Neuronal stem cell (in vitro differentiated cells): ENCODE measurements around the gene ZFYVE28.

Source experiments
- DNase-seq: peaks from one replicate; pipeline ENCODE4 v3.0.0-alpha.2; 2013; ENCODE audit warnings: low spot score
- H2AFZ ChIP-seq: one replicate; pipeline ENCODE4 v1.6.1; 2013; ENCODE audit warnings: mild to moderate bottlenecking, low read length, inconsistent platforms
- H2AK5ac ChIP-seq: 2 replicates; pipeline ENCODE4 v1.6.1; 2013; ENCODE audit warnings: low read depth, mild to moderate bottlenecking, inconsistent platforms, low read length, moderate library complexity, mixed read lengths
- H2BK120ac ChIP-seq: 2 replicates; pipeline ENCODE4 v1.6.1; 2013; ENCODE audit warnings: low read depth, mild to moderate bottlenecking, inconsistent platforms, low read length, moderate library complexity, mixed read lengths
- H2BK12ac ChIP-seq: one replicate; pipeline ENCODE4 v1.6.1; 2013; ENCODE audit warnings: low read length, inconsistent platforms
- H2BK15ac ChIP-seq: 2 replicates; pipeline ENCODE4 v1.6.1; 2013; ENCODE audit warnings: mild to moderate bottlenecking, low read length, inconsistent platforms, mixed read lengths
- H2BK5ac ChIP-seq: one replicate; pipeline ENCODE4 v1.6.1; 2013; ENCODE audit warnings: inconsistent platforms, mild to moderate bottlenecking, low read length, moderate library complexity
- H3K14ac ChIP-seq: one replicate; pipeline ENCODE4 v1.6.1; 2013; ENCODE audit warnings: low read length, inconsistent platforms
- H3K18ac ChIP-seq: 2 replicates; pipeline ENCODE4 v1.6.1; 2013; ENCODE audit warnings: low read length, inconsistent platforms
- H3K23ac ChIP-seq: 2 replicates; pipeline ENCODE4 v1.6.1; 2013; ENCODE audit warnings: low read depth, mild to moderate bottlenecking, mixed read lengths, low read length, inconsistent platforms; ENCODE audit not compliant: poor library complexity
- H3K27ac ChIP-seq: replicated peaks from 3 replicates; pipeline ENCODE4 v1.5.1; 2013; ENCODE audit warnings: low read length, inconsistent platforms
- H3K27me3 ChIP-seq, 3 experiments: 2 replicates each; pipeline ENCODE4 v1.6.1; 2013; ENCODE audit warnings: low read length in 3 of 3, mild to moderate bottlenecking in 2 of 3, inconsistent platforms in 1 of 3, low read depth in 1 of 3, mixed read lengths in 1 of 3, moderate library complexity in 1 of 3; ENCODE audit not compliant: control insufficient read depth in 3 of 3, insufficient read depth in 3 of 3
- H3K36me3 ChIP-seq, 2 donors: replicated peaks in 1 of 2; 2 replicates each; pipeline ENCODE4 v1.6.1; 2013; ENCODE audit warnings: low read length in 2 of 2; ENCODE audit not compliant: control insufficient read depth in 2 of 2, insufficient read depth in 2 of 2
- H3K4ac ChIP-seq: 2 replicates; pipeline ENCODE4 v1.6.1; 2013; ENCODE audit warnings: inconsistent platforms, mild to moderate bottlenecking, low read length, moderate library complexity
- H3K4me1 ChIP-seq, 2 donors: 1 replicate in 1 of 2; 2 replicates in 1 of 2; pipeline ENCODE4 v1.6.1; 2013; ENCODE audit warnings: low read length in 2 of 2, low read depth in 1 of 2; ENCODE audit not compliant: control insufficient read depth in 2 of 2, insufficient read depth in 1 of 2
- H3K4me2 ChIP-seq: one replicate; pipeline ENCODE4 v1.6.1; 2013; ENCODE audit warnings: mild to moderate bottlenecking, low read length, inconsistent platforms; ENCODE audit not compliant: insufficient read depth, poor library complexity, severe bottlenecking
- H3K4me3 ChIP-seq, 2 donors: 2 replicates each; pipeline ENCODE4 v1.5.1; 2013; ENCODE audit warnings: low read length in 2 of 2, mild to moderate bottlenecking in 2 of 2, inconsistent platforms in 1 of 2, moderate library complexity in 1 of 2
- H3K79me1 ChIP-seq: one replicate; pipeline ENCODE4 v1.6.1; 2013; ENCODE audit warnings: low read depth, mild to moderate bottlenecking, inconsistent platforms, low read length, moderate library complexity
- H3K9ac ChIP-seq: one replicate; pipeline ENCODE4 v1.6.1; 2013; ENCODE audit warnings: mild to moderate bottlenecking, low read depth, low read length, inconsistent platforms; ENCODE audit not compliant: poor library complexity
- H3K9me3 ChIP-seq, 2 donors: replicated peaks in 1 of 2; 2 replicates each; pipeline versions ENCODE3 to v1.6.1; 2013; ENCODE audit warnings: low read length in 2 of 2, mild to moderate bottlenecking in 2 of 2, inconsistent platforms in 1 of 2, low read depth in 1 of 2, mixed read lengths in 1 of 2, moderate library complexity in 1 of 2; ENCODE audit not compliant: control insufficient read depth in 2 of 2, insufficient read depth in 1 of 2
- H4K8ac ChIP-seq: one replicate; pipeline ENCODE4 v1.6.1; 2013; ENCODE audit warnings: low read depth, mild to moderate bottlenecking, inconsistent platforms, low read length, moderate library complexity
- H4K91ac ChIP-seq: one replicate; pipeline ENCODE4 v1.6.1; 2013; ENCODE audit warnings: low read length, low read depth, mild to moderate bottlenecking, inconsistent platforms; ENCODE audit not compliant: poor library complexity
- WGBS, 2 donors: extraction: QIAGEN DNeasy Blood & Tissue Kit; methylation state at CpG; one replicate each; pipeline ENCODE4 v1.1.7; 2013; ENCODE audit warnings: missing lambda C conversion rate in 2 of 2, mixed read lengths in 1 of 2; ENCODE audit not compliant: insufficient read length in 2 of 2, insufficient replicate concordance in 1 of 2; ENCODE audit errors: extremely low coverage in 2 of 2; 5-methylcytosine and 5-hydroxymethylcytosine counted together

ZFYVE28 gene

GRCh38 chr4:2337131-2337723 lies 81.2 kb downstream of the ZFYVE28 start:
- Histone ChIP-seq H3K18ac (peak overlapping the region; percentile 57), H3K9ac (peak overlapping the region; percentile 4), H3K36me3 (no peaks in the 10 kb centered on the region), H3K23ac (peak overlapping the region; percentile 91), H2BK5ac (peak overlapping the region; percentile 39), H2BK120ac (no peak overlapping the region), H3K4me1 (peaks cover 0 to 4% of the 10 kb centered on the region in 2 donors), H2BK12ac (peak overlapping the region; percentile 22), H3K4me3 (no peak overlapping the region), H4K91ac (no peak overlapping the region), H2AFZ (no peak overlapping the region), H3K27me3 (peaks cover 0 to 16% (median 0%) of the 10 kb centered on the region in 3 experiments), H3K27ac (no peak overlapping the region), H3K14ac (no peak overlapping the region), H3K9me3 (peaks cover 0 to 2% of the 10 kb centered on the region in 2 donors), H3K79me1 (peaks cover 2% of the 10 kb centered on the region), H2AK5ac (no peak overlapping the region), H2BK15ac (no peak overlapping the region), H3K4ac (no peak overlapping the region), H3K4me2 (no peak overlapping the region), H4K8ac (no peak overlapping the region)
- DNase-seq: no peak
- WGBS, 2 donors: no CpG with 5 or more reads among the region's 20 CpGs

- H3K4ac ChIP-seq: no peak overlapping the region
- no peak overlapping the region for H2BK15ac ChIP-seq
- H3K4me1 ChIP-seq: peaks cover 0 to 4% of the 10 kb centered on the region in 2 donors
- H3K27ac ChIP-seq: no peak overlapping the region
- H3K4me3 ChIP-seq: no peak overlapping the region
- H3K9me3 ChIP-seq: peaks cover 0 to 2% of the 10 kb centered on the region in 2 donors
- peak overlapping the region; percentile 39 for H2BK5ac ChIP-seq
- no peak overlapping the region for H2BK120ac ChIP-seq
- no peak overlapping the region for H3K18ac ChIP-seq
- no peak overlapping the region for H2AK5ac ChIP-seq
- H4K8ac ChIP-seq: no peak overlapping the region
- H3K9ac ChIP-seq: no peak overlapping the region
- peak overlapping the region; percentile 22 for H2BK12ac ChIP-seq
- no peak overlapping the region for H3K23ac ChIP-seq
- DNase-seq: no peak
- H2AFZ ChIP-seq: no peak overlapping the region
- H3K36me3 ChIP-seq: no peaks in the 10 kb centered on the region
- H4K91ac ChIP-seq: no peak overlapping the region
- no peak overlapping the region for H3K14ac ChIP-seq
- peaks cover 2% of the 10 kb centered on the region for H3K79me1 ChIP-seq
- no peak overlapping the region for H3K4me2 ChIP-seq
- peaks cover 0 to 16% (median 0%) of the 10 kb centered on the region in 3 experiments for H3K27me3 ChIP-seq
These were observed 81.8 kb downstream of the ZFYVE28 start for GRCh38 chr4:2336659-2337058.

- H3K9me3 ChIP-seq: peaks cover 0 to 2% of the 10 kb centered on the region in 2 donors
- H2AK5ac ChIP-seq: peak overlapping the region; percentile 88
- H3K36me3 ChIP-seq: no peaks in the 10 kb centered on the region
- H3K27me3 ChIP-seq: peaks cover 0 to 17% (median 0%) of the 10 kb centered on the region in 3 experiments
- H3K79me1 ChIP-seq: peaks cover 2% of the 10 kb centered on the region
- H2BK12ac ChIP-seq: no peak overlapping the region
- no peak overlapping the region for H2BK15ac ChIP-seq
- no peak overlapping the region for H3K4ac ChIP-seq
- H3K4me2 ChIP-seq: no peak overlapping the region
- H3K23ac ChIP-seq: peak overlapping the region; percentile 65
- H4K8ac ChIP-seq: no peak overlapping the region
- no peak overlapping the region for H4K91ac ChIP-seq
- peak overlapping the region; percentile 24 for H2BK5ac ChIP-seq
- no peak for DNase-seq
- H3K9ac ChIP-seq: no peak overlapping the region
- no peak overlapping the region for H2BK120ac ChIP-seq
- peak overlapping the region in 1 of 2 donors; percentile 40 for H3K4me3 ChIP-seq
- peak overlapping the region; percentile 83 for H3K18ac ChIP-seq
- H3K14ac ChIP-seq: no peak overlapping the region
- no peak overlapping the region for H2AFZ ChIP-seq
- no peak overlapping the region for H3K27ac ChIP-seq
- no CpG with 5 or more reads among the region's 9 CpGs for WGBS, 2 donors
- peaks cover 0 to 4% of the 10 kb centered on the region in 2 donors for H3K4me1 ChIP-seq
These were observed 82.7 kb downstream of the ZFYVE28 start for GRCh38 chr4:2335729-2336101.

- no peak overlapping the region for H2AFZ ChIP-seq
- H3K79me1 ChIP-seq: no peaks in the 10 kb centered on the region
- H2BK120ac ChIP-seq: no peak overlapping the region
- H3K9me3 ChIP-seq: peaks cover 0 to 2% of the 10 kb centered on the region in 2 donors
- H4K8ac ChIP-seq: no peak overlapping the region
- DNase-seq: no peak
- peak overlapping the region; percentile 83 for H3K18ac ChIP-seq
- H3K23ac ChIP-seq: peak overlapping the region; percentile 91
- peaks cover 0 to 24% (median 4%) of the 10 kb centered on the region in 3 experiments for H3K27me3 ChIP-seq
- H3K4ac ChIP-seq: no peak overlapping the region
- peak overlapping the region; percentile 73 for H2BK12ac ChIP-seq
- H4K91ac ChIP-seq: no peak overlapping the region
- peak overlapping the region; percentile 24 for H2BK5ac ChIP-seq
- H2BK15ac ChIP-seq: no peak overlapping the region
- H3K4me1 ChIP-seq: peaks cover 0 to 8% of the 10 kb centered on the region in 2 donors
- H3K9ac ChIP-seq: no peak overlapping the region
- H3K36me3 ChIP-seq: no peaks in the 10 kb centered on the region
- no peak overlapping the region for H3K4me2 ChIP-seq
- no peak overlapping the region for H3K4me3 ChIP-seq
- H2AK5ac ChIP-seq: peak overlapping the region; percentile 88
- H3K14ac ChIP-seq: peak overlapping the region; percentile 27
- no CpG with 5 or more reads among the region's 27 CpGs for WGBS, 2 donors
- no peak overlapping the region for H3K27ac ChIP-seq
These were observed 83.4 kb downstream of the ZFYVE28 start for GRCh38 chr4:2334826-2335728.
